ENCODE results near the gene NELFA. TPM values are rescaled to one million over a fixed set of nuclear protein-coding genes. Genes with fewer than 3 reads are reported as not detected.

The NELFA gene
- total and polyA plus RNA-seq, 2 of the 13 experiments (the other 11 are each of a cell fraction or from before 2014, with no cell fraction given): 13.3 to 18.5 TPM

GRCh38 chr4:1948232-1948631, 60.5 kb downstream of the NELFA start:
- TF ChIP-seq GRHL1 (CRISPR knock-in tag; conservative IDR thresholded peaks at IDR 0.05) (no peak), RAD51 (IDR thresholded peaks at IDR 0.05; ENCODE audit: borderline replicate concordance) (no peak), ZNF121 (CRISPR knock-in tag; IDR thresholded peaks at IDR 0.05) (no peak), ZBTB25 (CRISPR knock-in tag; IDR thresholded peaks at IDR 0.05) (no peak), MAX (IDR thresholded peaks at IDR 0.05) (no peak), ZNF335 (CRISPR knock-in tag; IDR thresholded peaks at IDR 0.05) (no peak), ZNF282 (IDR thresholded peaks at IDR 0.05; ENCODE audit: partially characterized antibody) (no peak), PHF20 (CRISPR knock-in tag; IDR thresholded peaks at IDR 0.05) (no peak), ZNF678 (CRISPR knock-in tag; IDR thresholded peaks at IDR 0.05) (no peak), ZNF558 (CRISPR knock-in tag; IDR thresholded peaks at IDR 0.05; ENCODE audit: borderline replicate concordance) (no peak), CBFB (CRISPR knock-in tag; IDR thresholded peaks at IDR 0.05) (no peak), TP53 (CRISPR knock-in tag; conservative IDR thresholded peaks at IDR 0.05) (no peak), HOMEZ (CRISPR knock-in tag; IDR thresholded peaks at IDR 0.05; ENCODE audit: low read depth) (no peak), TRIM22 (IDR thresholded peaks at IDR 0.05) (no peak), CSRNP1 (CRISPR knock-in tag; IDR thresholded peaks at IDR 0.05) (no peak)
- ATAC-seq: no peak
- H3K4me1 ChIP-seq (ENCODE audit: insufficient read depth, low read length): no peaks in the 10 kb centered on the region
- POLR2A ChIA-PET: no interaction called here
- no peaks in the 10 kb centered on the region for H3K79me2 ChIP-seq (ENCODE audit: insufficient read depth, low read length)
- H4K20me1 ChIP-seq (ENCODE audit: insufficient read depth, low read length): no peaks in the 10 kb centered on the region
- no peak for FAIRE-seq
- H3K27me3 ChIP-seq (ENCODE audit: control insufficient read depth in 1 of 2, insufficient read depth in 2 of 2, low read length in 2 of 2): no peaks in the 10 kb centered on the region
- no peak for DNase-seq (ENCODE audit: low spot score)
- CTCF ChIA-PET (ENCODE audit: low intra/inter-chr PET ratio, low total read pairs): no interaction called here
- no TSS peak for BruUV-seq (replicated peaks)
- no peak overlapping the region for H3K4me2 ChIP-seq (ENCODE audit: low read depth, low read length)
- H2AFZ ChIP-seq (ENCODE audit: low read length): no peak overlapping the region
- in situ Hi-C loops (cut with HindIII; ENCODE audit: extremely low pct_ligation_motif_present, low pct_unique_long_range_greater_than_20kb): no loop called here
- H3K9ac ChIP-seq (ENCODE audit: insufficient read depth, low read depth, low read length): no peak overlapping the region
- no peaks in the 10 kb centered on the region for H3K9me3 ChIP-seq (ENCODE audit: low read length)
- intact Hi-C loops (cut with micrococcal nuclease; ENCODE audit: unreplicated experiment): no loop called here
- H3K4me3 ChIP-seq (replicated peaks in 1 of 3; ENCODE audit: insufficient read depth in 1 of 3, low read depth in 2 of 3, low read length in 3 of 3): no peak overlapping the region
- H3K36me3 ChIP-seq (replicated peaks in 1 of 2; ENCODE audit: control insufficient read depth in 1 of 2, insufficient read depth in 2 of 2, low read length in 2 of 2): peaks cover 18 to 69% of the 10 kb centered on the region in 2 experiments
- no peak overlapping the region for H3K27ac ChIP-seq (ENCODE audit: extremely low read length, insufficient read depth, low read length)
- WGBS (ENCODE audit: low lambda C conversion rate): 98% methylated on average over 16 of the region's 16 CpGs
